Retina (tissue), 1 donor: ENCODE results near the gene FARS2.
"Not testable (repeated sequence)": the region's sequence is repeated elsewhere in the genome, so short reads cannot be mapped to it uniquely, and the experiment has no call there.

Experiments used
- DNase-seq: peaks from one replicate; pipeline ENCODE4 v3.0.0-alpha.2; 2016

FARS2 gene

GRCh38 chr6:5673019-5673790 is 411.9 kb downstream of the FARS2 start:
- DNase-seq, result no peak

GRCh38 chr6:5674141-5674540 is 412.8 kb downstream of the FARS2 start:
- no peak for DNase-seq

GRCh38 chr6:5674721-5675120 is 413.4 kb downstream of the FARS2 start:
- DNase-seq, result no peak

- DNase-seq, result no peak
Measured at GRCh38 chr6:5676701-5677100, 415.4 kb downstream of the FARS2 start.

- no peak for DNase-seq
Measured at GRCh38 chr6:5677219-5678000, 416.1 kb downstream of the FARS2 start.

- DNase-seq, result no peak
Measured at GRCh38 chr6:5679270-5679669, 418.0 kb downstream of the FARS2 start.

- no peak for DNase-seq
Measured at GRCh38 chr6:5679691-5680090, 418.4 kb downstream of the FARS2 start.

GRCh38 chr6:5680095-5680494 is 418.8 kb downstream of the FARS2 start:
- no peak for DNase-seq

- DNase-seq, result no peak
Measured at GRCh38 chr6:5681480-5681879, 420.2 kb downstream of the FARS2 start.

GRCh38 chr6:5682530-5682929 is 421.2 kb downstream of the FARS2 start:
- DNase-seq, result no peak

- not testable (repeated sequence) for DNase-seq
Measured at GRCh38 chr6:5683747-5684146, 422.4 kb downstream of the FARS2 start.

- DNase-seq, result no peak
Measured at GRCh38 chr6:5684320-5685053, 423.2 kb downstream of the FARS2 start.

- DNase-seq, result no peak
Measured at GRCh38 chr6:5693225-5694145, 432.2 kb downstream of the FARS2 start.

GRCh38 chr6:5695260-5696245 is 434.2 kb downstream of the FARS2 start:
- no peak for DNase-seq

- no peak for DNase-seq
Measured at GRCh38 chr6:5697508-5697907, 436.2 kb downstream of the FARS2 start.

GRCh38 chr6:5698318-5698717 is 437.0 kb downstream of the FARS2 start:
- DNase-seq, result no peak

- DNase-seq, result not testable (repeated sequence)
Measured at GRCh38 chr6:5699064-5699463, 437.8 kb downstream of the FARS2 start.

GRCh38 chr6:5701174-5701573 is 439.9 kb downstream of the FARS2 start:
- no peak for DNase-seq

GRCh38 chr6:5704708-5705107 is 443.4 kb downstream of the FARS2 start:
- DNase-seq, result no peak

- no peak for DNase-seq
Measured at GRCh38 chr6:5705252-5705651, 443.9 kb downstream of the FARS2 start.
